Body of pancreas (tissue), 4 donors: ENCODE measurements around the gene DNHD1.

ENCODE experiments used
- POLR2A ChIP-seq, 3 donors: fragments of 450-650 bp; IDR thresholded peaks; one replicate each; pipeline ENCODE4 v1.6.1; 2016; ENCODE audit warnings: antibody characterized with exemption in 3 of 3, mild to moderate bottlenecking in 2 of 3
- TF ChIP-seq, protein P1 (sequence below), 7 experiments: fragments of 450-650 bp in 4 of 7; fragments of 200-600 bp in 3 of 7; sonication (generic) in 3 of 7; IDR thresholded peaks; one replicate each; pipeline ENCODE4 v1.5.1; 2016 to 2019; ENCODE audit warnings: antibody characterized with exemption in 7 of 7

DNA sequence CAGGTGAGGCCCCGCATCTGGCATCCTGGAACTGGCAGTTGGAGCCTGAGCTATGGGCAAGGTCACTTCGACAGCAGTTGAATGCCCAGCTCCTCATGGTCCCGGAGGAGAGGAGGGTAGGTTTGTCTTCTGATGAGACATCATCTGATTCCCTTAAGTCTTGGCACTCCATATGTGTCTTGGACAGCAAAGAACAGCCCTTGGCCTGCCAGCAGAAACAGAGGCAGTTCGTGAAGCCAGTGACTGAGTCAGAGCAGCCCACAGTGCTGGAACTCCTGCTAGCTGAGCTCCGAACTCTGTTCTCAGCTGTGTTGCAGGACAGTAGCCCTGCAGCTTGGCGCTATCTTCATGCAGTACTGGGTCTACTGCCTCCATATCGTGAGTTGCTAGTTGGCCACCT lies 1.0 kb downstream of the DNHD1 start:
- no peak for TF ChIP-seq POLR2A (IDR thresholded peaks at IDR 0.05)
- TF ChIP-seq, protein P1, sequence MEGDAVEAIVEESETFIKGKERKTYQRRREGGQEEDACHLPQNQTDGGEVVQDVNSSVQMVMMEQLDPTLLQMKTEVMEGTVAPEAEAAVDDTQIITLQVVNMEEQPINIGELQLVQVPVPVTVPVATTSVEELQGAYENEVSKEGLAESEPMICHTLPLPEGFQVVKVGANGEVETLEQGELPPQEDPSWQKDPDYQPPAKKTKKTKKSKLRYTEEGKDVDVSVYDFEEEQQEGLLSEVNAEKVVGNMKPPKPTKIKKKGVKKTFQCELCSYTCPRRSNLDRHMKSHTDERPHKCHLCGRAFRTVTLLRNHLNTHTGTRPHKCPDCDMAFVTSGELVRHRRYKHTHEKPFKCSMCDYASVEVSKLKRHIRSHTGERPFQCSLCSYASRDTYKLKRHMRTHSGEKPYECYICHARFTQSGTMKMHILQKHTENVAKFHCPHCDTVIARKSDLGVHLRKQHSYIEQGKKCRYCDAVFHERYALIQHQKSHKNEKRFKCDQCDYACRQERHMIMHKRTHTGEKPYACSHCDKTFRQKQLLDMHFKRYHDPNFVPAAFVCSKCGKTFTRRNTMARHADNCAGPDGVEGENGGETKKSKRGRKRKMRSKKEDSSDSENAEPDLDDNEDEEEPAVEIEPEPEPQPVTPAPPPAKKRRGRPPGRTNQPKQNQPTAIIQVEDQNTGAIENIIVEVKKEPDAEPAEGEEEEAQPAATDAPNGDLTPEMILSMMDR (IDR thresholded peaks at IDR 0.05), result no peak
